Measurements from ENCODE around the gene NAA15.

- TF ChIP-seq CTCF (IDR thresholded peaks at IDR 0.05) (no peak), POLR2A (IDR thresholded peaks at IDR 0.05) (no peak)
Measured at GRCh38 chr4:139436122-139436521, 134.8 kb downstream of the NAA15 start.
